ENCODE data around the gene KMT2E. TPM values are rescaled to one million over a fixed set of nuclear protein-coding genes. Genes with fewer than 3 reads are reported as not detected.
A peak's percentile ranks its signal among the peaks of the same experiment; 100 is the strongest.

Gene KMT2E
- total and polyA plus RNA-seq, 2 donors (not counting 3 experiments of a cell fraction or from before 2014, with no cell fraction given), result 19.0 to 74.8 TPM

- dilution Hi-C loops (cut with MboI; ENCODE audit: extremely low pct_ligation_motif_present, low sequenced_read_pairs), result no loop called here
- H3K9me3 ChIP-seq (replicated peaks; ENCODE audit: control insufficient read depth, insufficient read depth, low read length), result no peaks in the 10 kb centered on the region
- peak overlapping the region; percentile 95 for H3K4me2 ChIP-seq (ENCODE audit: insufficient read depth, low read length)
- no peaks in the 10 kb centered on the region for H3K9me1 ChIP-seq (replicated peaks; ENCODE audit: control insufficient read depth, extremely low read depth, insufficient read depth, low read length)
- FAIRE-seq (no peak), DNase-seq (ENCODE audit: low read depth, low spot score) (peak; percentile 40)
- peaks cover 23% of the 10 kb centered on the region for H3K4me1 ChIP-seq (ENCODE audit: control insufficient read depth, extremely low read depth, insufficient read depth, low read length)
- H3K36me3 ChIP-seq (ENCODE audit: control insufficient read depth in 2 of 2, extremely low read depth in 1 of 2, insufficient read depth in 2 of 2, low read length in 2 of 2), result no peaks in the 10 kb centered on the region
- peak overlapping the region; percentile 99 for H3K9ac ChIP-seq (replicated peaks; ENCODE audit: extremely low read depth, insufficient read depth, low read length)
- BruUV-seq (replicated peaks), result no TSS peak
- peak overlapping the region; percentile 80 for H3K27ac ChIP-seq (ENCODE audit: insufficient read depth, low read depth, low read length)
- intact Hi-C loops (cut with micrococcal nuclease), result loop anchor here (5.0 kb wide), 2 partner anchors 46 to 81 kb away; no protein-coding TSS in a partner anchor
- TF ChIP-seq MYC (IDR thresholded peaks at IDR 0.05; ENCODE audit: low read depth, low read length) (no peak), CTCF (IDR thresholded peaks at IDR 0.05; ENCODE audit: extremely low read depth in 1 of 2, insufficient read depth in 1 of 2, low read depth in 1 of 2, low read length in 2 of 2) (no peak), GATA2 (IDR thresholded peaks at IDR 0.05; ENCODE audit: insufficient read depth, insufficient read length, low read depth, low read length) (no peak), JUN (IDR thresholded peaks at IDR 0.05; ENCODE audit: borderline replicate concordance, insufficient read depth, insufficient read length, low read depth) (no peak), POLR2A (IDR thresholded peaks at IDR 0.05; ENCODE audit: low read depth, low read length) (no peak)
- ChIA-PET POLR2A (interaction anchor here (0.7 to 1.6 kb wide), 4 partner anchors 10 to 64 kb away, joined by 3 to 4 read pairs (median 3); no protein-coding TSS in a partner anchor), CTCF (interaction anchor here (0.8 to 3.3 kb wide), 9 partner anchors 10 to 94 kb away, joined by 3 to 20 read pairs (median 5); no protein-coding TSS in a partner anchor)
- H3K4me3 ChIP-seq (replicated peaks in 1 of 3; ENCODE audit: insufficient read depth in 1 of 3, low read depth in 1 of 3, low read length in 3 of 3), result peak overlapping the region; percentile 97 to 99 (median 98)
- H4K20me1 ChIP-seq (replicated peaks; ENCODE audit: control insufficient read depth, extremely low read depth, insufficient read depth, low read length), result peaks cover 6% of the 10 kb centered on the region
- peaks cover 83% of the 10 kb centered on the region for H3K79me2 ChIP-seq (ENCODE audit: control insufficient read depth, insufficient read depth, low read length)
- H2AFZ ChIP-seq (ENCODE audit: low read depth, low read length), result no peak overlapping the region
- no peaks in the 10 kb centered on the region for H3K27me3 ChIP-seq (ENCODE audit: control insufficient read depth in 2 of 2, insufficient read depth in 2 of 2, low read length in 2 of 2)
Measured at GRCh38 chr7:105016068-105016708, 2.2 kb downstream of the KMT2E start.

All from endothelial cell of umbilical vein (primary cell).